GM12892 (cell line): ENCODE measurements around the gene CDH4.

Experiments used
- DNase-seq: peaks from one replicate; pipeline ENCODE4 v3.0.0; 2011; ENCODE audit not compliant: insufficient read length
- FAIRE-seq: peaks from 2 replicates; lab custom pipeline; 2011; peaks lifted over from hg19 to GRCh38; lab: Jason Lieb, UNC
- POLR2A ChIP-seq: IDR thresholded peaks from 2 replicates; pipeline ENCODE4 v1.6.1; 2011; ENCODE audit warnings: low read depth, low read length, control low read depth
- POLR2AphosphoS5 ChIP-seq: IDR thresholded peaks from 2 replicates; pipeline ENCODE4 v1.6.1; 2011; ENCODE audit warnings: low read depth, low read length, control low read depth
- TAF1 ChIP-seq: IDR thresholded peaks from 2 replicates; pipeline ENCODE4 v1.6.1; 2011; ENCODE audit warnings: low read depth, mild to moderate bottlenecking, control low read depth, low read length, borderline replicate concordance

CDH4 gene

GRCh38 chr20:61593516-61593915, 341.5 kb downstream of the CDH4 start:
- FAIRE-seq (no peak), DNase-seq (no peak)
- TF ChIP-seq TAF1, result no peak
- no peak for TF ChIP-seq POLR2A
- no peak for TF ChIP-seq POLR2AphosphoS5

GRCh38 chr20:61594198-61594597, 342.1 kb downstream of the CDH4 start:
- no peak for FAIRE-seq
- DNase-seq, result no peak
- TF ChIP-seq TAF1 (no peak), POLR2AphosphoS5 (no peak), POLR2A (no peak)

GRCh38 chr20:61595216-61595615, 343.2 kb downstream of the CDH4 start:
- FAIRE-seq (no peak), DNase-seq (no peak)

GRCh38 chr20:61596687-61597330, 344.7 kb downstream of the CDH4 start:
- FAIRE-seq (no peak), DNase-seq (no peak)
- TF ChIP-seq TAF1 (no peak), POLR2A (no peak), POLR2AphosphoS5 (no peak)

More at GRCh38 chr20:61595216-61595615, 343.2 kb downstream of the CDH4 start:
- TF ChIP-seq TAF1 (no peak), POLR2A (no peak), POLR2AphosphoS5 (no peak)

- no peak for TF ChIP-seq TAF1
- no peak for TF ChIP-seq POLR2AphosphoS5
- TF ChIP-seq POLR2A, result no peak
- DNase-seq (no peak), FAIRE-seq (no peak)
These were observed 345.9 kb downstream of the CDH4 start for GRCh38 chr20:61597996-61598395.

GRCh38 chr20:61598586-61598985, 346.5 kb downstream of the CDH4 start:
- FAIRE-seq, result no peak
- no peak for DNase-seq
- TF ChIP-seq POLR2A (no peak), TAF1 (no peak), POLR2AphosphoS5 (no peak)

- TF ChIP-seq POLR2A (no peak), TAF1 (no peak), POLR2AphosphoS5 (no peak)
- no peak for DNase-seq
- FAIRE-seq, result no peak
These were observed 347.0 kb downstream of the CDH4 start for GRCh38 chr20:61599061-61599531.

GRCh38 chr20:61599541-61599992, 347.5 kb downstream of the CDH4 start:
- DNase-seq (no peak), FAIRE-seq (no peak)
- TF ChIP-seq TAF1, result no peak
- no peak for TF ChIP-seq POLR2A
- no peak for TF ChIP-seq POLR2AphosphoS5

GRCh38 chr20:61600016-61600415, 348.0 kb downstream of the CDH4 start:
- FAIRE-seq (no peak), DNase-seq (no peak)
- TF ChIP-seq POLR2A (no peak), TAF1 (no peak), POLR2AphosphoS5 (no peak)

GRCh38 chr20:61601361-61601760, 349.3 kb downstream of the CDH4 start:
- no peak for TF ChIP-seq TAF1
- no peak for TF ChIP-seq POLR2AphosphoS5
- TF ChIP-seq POLR2A, result no peak
- FAIRE-seq (no peak), DNase-seq (no peak)

- DNase-seq, result no peak
- TF ChIP-seq TAF1 (no peak), POLR2AphosphoS5 (no peak), POLR2A (no peak)
- FAIRE-seq, result no peak
These were observed 349.8 kb downstream of the CDH4 start for GRCh38 chr20:61601853-61602252.

- no peak for DNase-seq
- no peak for FAIRE-seq
- TF ChIP-seq POLR2A, result no peak
- TF ChIP-seq POLR2AphosphoS5, result no peak
- TF ChIP-seq TAF1, result no peak
These were observed 351.7 kb downstream of the CDH4 start for GRCh38 chr20:61603715-61604114.
